NOMO-1 (cell line): ENCODE measurements around the gene ARL17A.
A peak's percentile ranks its signal among the peaks of the same experiment; 100 is the strongest.
"Not testable (repeated sequence)": the region's sequence is repeated elsewhere in the genome, so short reads cannot be mapped to it uniquely, and the experiment has no call there.

Experiments used
- DNase-seq, 2 experiments: peaks; one replicate each; lab custom pipeline; 2025; ENCODE audit not compliant: unreplicated experiment in 2 of 2; lab: John Stamatoyannopoulos, UW

Gene ARL17A

GRCh38 chr17:46559155-46559554 lies 20.3 kb downstream of the ARL17A start:
- DNase-seq, result not testable (repeated sequence)

DNA sequence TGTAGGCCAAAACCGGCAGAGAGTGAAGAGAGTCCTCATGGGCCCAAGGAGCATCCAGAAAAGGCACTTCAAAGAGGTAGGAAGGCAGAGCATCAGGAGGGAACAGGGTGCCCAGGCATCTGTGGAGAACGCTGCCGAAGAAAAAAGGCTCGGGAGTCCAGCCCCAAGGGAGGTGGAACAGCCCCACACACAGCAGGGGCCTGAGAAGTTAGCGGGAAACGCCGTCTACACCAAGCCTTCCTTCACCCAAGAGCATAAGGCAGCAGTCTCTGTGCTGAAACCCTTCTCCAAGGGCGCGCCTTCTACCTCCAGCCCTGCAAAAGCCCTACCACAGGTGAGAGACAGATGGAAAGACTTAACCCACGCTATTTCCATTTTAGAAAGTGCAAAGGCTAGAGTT lies 30.9 kb downstream of the ARL17A start:
- DNase-seq, result not testable (repeated sequence)

GRCh38 chr17:46534716-46535115 lies 44.8 kb downstream of the ARL17A start:
- not testable (repeated sequence) for DNase-seq

DNA sequence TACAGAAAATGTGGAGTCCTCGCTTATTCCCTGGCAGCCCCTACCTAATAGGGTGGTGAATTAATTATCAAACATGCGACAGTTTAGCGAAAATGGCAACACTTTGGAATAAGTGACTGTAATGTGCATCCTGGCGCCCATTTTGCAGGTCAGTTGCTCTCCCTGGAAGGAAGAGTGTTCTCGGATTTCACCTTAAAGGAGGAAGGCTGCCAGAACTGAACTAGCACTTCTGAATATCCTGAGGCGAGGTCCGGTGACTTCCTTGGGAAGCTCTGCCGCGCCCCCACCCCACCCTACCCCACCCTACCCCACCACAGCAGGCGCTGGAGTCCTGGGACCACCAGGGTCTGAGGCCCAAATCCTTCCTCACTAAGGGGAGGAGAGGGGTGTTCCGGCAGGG lies 67.3 kb downstream of the ARL17A start, which contains the start of gene LRRC37A2:
TSS of gene LRRC37A2 (plus strand) at position 301 of the 400 bp plus-strand sequence. CDS start 245 bp downstream, outside the sequence.
- DNase-seq, result not testable (repeated sequence)

- not testable (repeated sequence) for DNase-seq
Observed at GRCh38 chr17:46505896-46506295, 73.6 kb downstream of the ARL17A start.

DNA sequence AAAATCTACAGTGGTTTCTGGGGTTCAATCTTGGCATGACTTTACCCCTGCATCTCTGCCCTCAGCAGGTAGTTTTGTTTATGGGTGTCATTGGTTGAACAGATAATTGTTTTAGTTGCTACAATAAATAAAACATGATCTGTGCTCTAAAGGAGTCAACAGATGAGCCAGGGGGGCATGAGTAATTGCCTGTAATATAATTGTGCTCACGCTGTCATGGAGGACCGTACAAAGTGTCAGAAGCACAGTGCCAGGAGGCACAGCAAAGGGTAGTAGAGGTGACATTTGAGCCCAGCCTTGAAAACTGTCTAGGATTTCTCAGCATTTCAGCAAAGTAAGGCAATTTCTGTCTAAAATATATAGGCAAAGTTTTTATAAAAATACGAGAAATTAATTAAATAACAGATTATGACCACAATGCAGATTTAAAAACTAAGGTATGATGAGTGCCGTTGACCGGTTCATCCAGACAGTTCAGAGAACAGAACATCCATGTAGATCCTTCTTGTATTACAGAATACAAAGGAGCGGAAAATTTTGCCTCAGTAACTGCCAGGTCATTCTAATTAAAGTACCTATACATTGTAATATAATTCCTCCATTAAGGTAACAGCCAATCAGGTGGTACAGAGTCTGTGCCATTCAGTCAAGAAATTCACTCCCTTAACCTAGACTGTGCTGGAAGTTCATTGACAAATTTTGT lies 79.9 kb downstream of the ARL17A start:
- not testable (repeated sequence) for DNase-seq

DNA sequence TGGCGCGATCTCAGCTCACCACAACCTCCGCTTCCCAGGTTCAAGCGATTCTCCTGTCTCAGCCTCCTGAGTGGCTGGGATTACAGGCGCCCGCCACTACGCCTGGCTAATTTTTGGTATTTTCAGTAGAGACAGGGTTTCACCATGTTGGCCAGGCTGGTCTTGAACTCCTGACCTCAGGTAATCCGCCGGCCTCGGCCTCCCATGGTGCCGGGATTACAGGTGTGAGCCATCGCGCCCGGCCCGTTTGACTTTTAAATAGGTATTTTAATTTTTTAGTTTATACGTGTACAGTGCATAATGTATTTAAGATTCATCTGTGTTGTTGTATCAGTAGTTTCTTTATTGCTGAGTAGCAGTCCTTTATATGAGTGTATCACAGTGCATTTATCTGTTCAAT lies 87.5 kb downstream of the ARL17A start:
- not testable (repeated sequence) for DNase-seq

GRCh38 chr17:46481310-46481709 lies 98.2 kb downstream of the ARL17A start:
- not testable (repeated sequence) for DNase-seq

DNA sequence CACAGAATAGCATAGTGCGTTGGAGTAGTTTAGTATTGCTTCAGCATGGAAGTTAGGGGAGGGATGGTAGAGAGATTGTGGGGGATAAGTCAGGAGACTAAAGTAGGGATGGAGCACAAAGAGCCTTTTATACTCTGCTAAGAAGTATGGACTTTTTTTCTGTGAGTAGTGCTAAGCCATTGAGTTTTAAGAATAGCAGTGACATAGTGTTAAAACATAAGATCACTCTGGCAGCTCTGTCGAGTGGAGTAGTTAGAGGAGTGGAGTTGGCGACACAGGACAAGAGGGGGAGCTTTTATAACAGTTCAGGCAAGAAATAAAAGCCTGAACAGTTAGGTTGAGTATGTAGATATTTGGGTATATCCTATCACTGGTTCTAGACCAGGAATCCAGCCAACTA lies 100.7 kb downstream of the ARL17A start:
- DNase-seq, result not testable (repeated sequence)

GRCh38 chr17:46475583-46475982 lies 103.9 kb downstream of the ARL17A start:
- peak in 1 of 2 experiments; percentile 5 for DNase-seq

DNA sequence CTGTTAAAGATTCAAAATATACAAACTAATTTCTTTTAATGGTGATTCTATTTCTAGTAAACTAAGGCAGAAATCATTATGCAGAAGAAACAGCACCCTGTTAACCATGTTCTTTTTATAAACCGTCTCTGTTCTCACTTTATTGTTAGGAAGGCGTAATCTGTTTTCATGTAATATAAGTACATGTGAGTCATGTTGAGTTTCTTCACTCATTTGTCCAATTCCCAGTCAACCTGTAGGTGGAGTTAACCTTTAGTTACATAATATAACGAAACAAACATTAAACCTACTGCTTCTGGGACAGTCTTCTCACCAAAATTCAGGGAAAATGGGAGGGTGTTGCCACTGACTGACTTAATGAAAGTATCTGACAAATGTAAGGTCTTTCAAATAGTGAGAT lies 105.0 kb downstream of the ARL17A start:
- not testable (repeated sequence) for DNase-seq

- not testable (repeated sequence) for DNase-seq
Observed at GRCh38 chr17:46467618-46468017, 111.9 kb downstream of the ARL17A start.
